CD4-positive, alpha-beta T cell treated with Interleukin-2 at 100 ng/mL for 4 hours (primary cell): Measurements from ENCODE around the gene TPRX2.
A peak's percentile ranks its signal among the peaks of the same experiment; 100 is the strongest.
"Not testable (repeated sequence)": the region's sequence is repeated elsewhere in the genome, so short reads cannot be mapped to it uniquely, and the experiment has no call there.

ENCODE experiments used
- DNase-seq: peaks from one replicate; pipeline ENCODE4 v3.0.0-alpha.2; 2020; ENCODE audit warnings: low spot score

The TPRX2 gene, protein sequence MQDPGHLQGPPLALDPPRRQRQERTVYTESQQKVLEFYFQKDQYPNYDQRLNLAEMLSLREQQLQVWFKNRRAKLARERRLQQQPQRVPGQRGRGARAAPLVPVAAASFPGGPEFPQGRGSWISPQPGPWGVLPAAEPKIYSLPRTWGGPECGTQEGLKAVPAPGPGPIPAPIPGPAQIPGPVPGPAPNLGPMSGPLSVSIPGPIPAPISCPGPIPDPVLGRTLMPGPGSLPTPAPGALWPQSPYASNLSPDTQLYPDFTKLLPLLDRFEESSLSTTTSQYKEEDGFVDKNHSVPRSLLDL

DNA sequence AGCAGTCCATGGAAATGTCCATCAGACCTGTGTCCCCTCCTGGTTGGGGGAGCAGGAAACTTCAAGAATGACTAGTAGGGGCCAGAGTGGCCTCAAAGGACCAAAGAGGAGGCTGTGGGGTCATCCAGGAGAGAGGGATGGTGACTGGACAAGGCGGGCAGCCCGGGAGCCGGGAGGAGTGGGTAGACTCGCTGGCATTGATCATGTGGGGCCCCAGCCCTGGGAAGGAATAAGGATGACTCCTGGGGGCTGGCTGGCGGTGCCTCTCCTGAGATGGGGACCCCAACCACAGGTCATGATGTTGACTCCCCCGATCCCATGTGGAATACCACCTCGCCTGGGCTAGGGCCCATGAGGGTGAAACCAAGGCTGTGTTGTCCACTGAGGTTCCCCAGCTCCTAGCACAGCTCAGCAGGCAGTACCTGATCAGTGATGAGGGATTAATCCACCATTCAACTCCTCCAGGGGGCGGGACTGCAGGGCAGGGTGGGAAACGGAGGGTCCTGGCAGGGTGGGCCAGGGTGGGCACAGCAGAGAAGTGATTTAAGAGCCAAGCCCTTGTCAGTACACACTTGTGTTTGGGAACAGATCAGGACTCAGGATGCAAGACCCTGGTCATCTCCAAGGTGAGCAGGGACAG is at the start of gene TPRX2:
TPRX2 (plus strand) TSS at position 590 of the 640 bp plus-strand sequence; CDS start at position 602, 12 bp downstream.
- DNase-seq, result not testable (repeated sequence)

DNA sequence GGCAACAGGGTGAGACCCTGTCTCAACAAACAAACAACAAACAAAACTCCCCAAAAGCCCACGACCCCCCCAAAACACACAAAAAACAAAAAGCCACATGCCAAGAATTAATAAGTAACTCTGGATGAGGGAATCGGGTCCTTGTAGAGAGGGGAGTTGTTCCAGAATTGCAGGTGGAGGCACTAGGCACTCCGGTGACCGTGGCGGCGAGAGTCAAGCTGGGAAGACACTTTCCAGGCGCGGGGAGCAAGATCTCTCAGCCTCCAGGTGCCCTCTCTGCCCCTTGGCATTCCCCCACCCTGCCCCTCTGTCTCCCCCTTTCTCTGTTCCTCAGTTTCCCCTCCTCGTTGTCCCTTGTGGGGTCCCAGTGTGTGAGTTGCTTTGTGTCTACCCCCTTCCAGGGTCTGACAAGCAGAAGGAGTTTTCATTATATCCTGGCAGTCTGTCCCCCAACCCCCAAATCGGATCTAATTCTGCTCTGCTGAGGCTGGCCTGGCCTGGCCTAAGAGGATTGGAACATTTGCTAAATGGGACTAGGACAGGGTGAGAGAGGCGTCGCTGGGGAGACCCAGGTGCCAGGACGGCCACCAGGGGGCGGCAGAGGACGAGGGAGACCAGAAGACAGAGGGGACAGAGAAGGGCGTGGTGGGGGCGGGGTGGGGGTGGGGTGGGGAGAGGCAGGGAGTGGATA is 45.6 kb upstream of the TPRX2 start:
- DNase-seq, result peak; percentile 61

DNA sequence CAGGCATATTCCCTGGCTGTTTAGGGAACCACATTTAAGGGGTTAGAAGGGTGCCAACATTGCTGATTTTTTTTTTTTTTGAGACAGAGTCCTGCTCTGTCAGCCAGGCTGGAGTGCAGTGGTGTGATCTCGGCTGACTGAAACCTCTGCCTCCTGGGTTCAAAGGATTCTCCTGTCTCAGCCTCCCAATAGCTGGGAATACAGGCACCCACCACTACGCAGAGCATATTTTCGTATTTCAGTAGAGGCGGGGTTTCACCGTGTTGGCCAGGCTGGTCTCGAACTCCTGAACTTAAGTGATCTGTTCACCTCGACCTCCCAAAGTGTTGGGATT is 45.1 kb upstream of the TPRX2 start:
- no peak for DNase-seq

DNA sequence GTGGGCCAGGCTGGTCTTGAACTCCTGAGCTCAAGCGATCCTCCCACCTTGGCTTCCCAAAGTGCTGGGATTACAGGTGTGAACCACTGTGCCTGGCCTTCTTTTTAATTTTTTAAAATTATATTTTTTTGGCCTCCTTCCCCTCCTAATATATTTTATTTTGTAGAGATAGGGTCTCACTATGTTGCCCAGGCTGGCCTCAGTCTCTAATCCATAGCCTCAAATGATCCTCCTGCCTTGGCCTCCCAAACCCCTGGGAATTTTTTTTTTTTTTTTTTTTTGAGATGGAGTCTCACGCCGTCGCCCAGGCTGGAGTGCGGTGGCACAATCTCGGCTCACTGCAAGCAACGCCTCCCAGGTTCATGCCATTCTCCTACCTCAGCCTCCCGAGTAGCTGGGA is 42.8 kb upstream of the TPRX2 start:
- not testable (repeated sequence) for DNase-seq

DNA sequence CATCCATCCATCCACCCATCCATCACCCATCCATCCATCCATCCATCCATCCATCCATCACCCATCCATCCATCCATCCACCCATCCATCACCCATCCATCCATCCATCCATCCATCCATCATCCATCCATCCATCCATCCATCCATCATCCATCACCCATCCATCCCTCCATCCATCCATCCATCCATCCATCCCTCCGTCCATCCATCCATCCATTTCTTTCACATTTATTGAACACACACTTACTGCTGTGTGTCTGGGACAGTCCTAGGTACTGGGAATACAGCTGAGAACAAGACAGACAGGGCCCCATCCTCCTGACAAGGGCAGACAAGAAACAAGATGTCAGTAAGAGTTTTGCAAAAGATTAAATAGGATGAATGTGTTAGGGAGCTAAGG is 40.8 kb upstream of the TPRX2 start:
- not testable (repeated sequence) for DNase-seq

DNA sequence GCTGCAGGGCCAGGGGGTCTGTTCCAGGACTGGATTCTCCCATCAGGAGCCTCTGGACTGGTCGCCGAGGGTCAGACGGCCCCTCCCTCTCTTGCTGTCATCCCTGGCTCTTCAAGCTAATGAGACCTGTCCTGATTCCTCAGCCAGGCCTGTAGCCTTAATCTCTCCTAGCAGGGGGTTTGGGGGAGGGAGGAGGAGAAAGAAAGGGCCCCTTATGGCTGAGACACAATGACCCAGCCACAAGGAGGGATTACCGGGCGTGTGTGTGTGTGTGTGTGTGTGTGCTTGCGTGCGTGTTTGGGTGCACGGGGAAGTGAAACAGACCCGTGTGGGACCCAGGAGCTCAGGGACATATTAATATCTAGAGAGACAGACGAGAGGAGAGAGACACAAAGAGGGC is 39.2 kb upstream of the TPRX2 start:
- no peak for DNase-seq

DNA sequence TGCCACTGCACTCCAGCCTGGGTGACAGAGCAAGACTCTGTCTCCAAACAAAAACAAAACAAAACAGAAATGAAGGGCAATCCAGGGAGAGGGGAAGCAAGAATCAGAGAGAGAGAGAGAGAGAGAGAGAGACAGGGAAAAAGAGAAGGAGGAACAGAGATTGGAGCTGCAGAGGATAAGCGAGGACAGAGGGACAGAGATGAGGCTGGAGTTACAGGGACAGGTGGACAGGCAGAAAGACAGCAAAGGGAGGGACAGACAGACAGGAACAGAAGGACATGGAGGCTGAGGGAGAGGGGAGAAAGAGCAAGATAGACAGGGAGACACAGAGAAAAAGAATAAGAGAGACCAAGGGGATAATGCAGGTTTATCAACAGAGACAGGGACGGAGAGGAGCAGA is 38.6 kb upstream of the TPRX2 start:
- DNase-seq, result no peak

DNA sequence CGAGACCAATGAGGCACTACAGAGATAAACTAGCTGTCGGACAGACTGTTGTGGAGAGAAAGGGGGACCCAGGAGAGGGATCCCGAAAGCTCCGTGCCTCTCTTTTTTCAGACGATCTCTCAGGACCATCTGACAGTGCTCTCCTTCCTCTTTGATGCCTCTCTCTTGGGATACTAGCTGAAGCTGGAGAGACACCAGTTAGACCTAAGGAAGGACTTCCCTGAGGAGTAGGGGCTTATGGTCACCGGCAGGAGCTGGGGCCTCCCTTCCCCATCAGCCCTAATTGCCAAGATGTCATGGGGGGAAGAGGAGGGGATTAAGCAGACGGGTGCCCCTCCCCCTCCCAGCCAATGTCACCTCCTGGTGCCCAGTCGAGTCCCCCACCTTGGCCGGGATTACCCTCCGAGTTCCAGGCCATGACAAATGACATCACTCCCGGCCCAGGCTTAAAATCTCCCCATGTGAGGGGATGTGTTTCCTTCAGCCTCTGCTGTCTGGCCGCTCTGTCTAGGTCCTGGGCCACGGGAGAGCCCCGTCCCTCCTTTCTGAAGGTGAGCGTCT is 37.5 kb upstream of the TPRX2 start, which contains the start of gene CRX:
CRX (plus strand) TSS at position 478 of the 561 bp plus-strand sequence. CDS start 12,507 bp downstream, outside the sequence.
- no peak for DNase-seq

DNA sequence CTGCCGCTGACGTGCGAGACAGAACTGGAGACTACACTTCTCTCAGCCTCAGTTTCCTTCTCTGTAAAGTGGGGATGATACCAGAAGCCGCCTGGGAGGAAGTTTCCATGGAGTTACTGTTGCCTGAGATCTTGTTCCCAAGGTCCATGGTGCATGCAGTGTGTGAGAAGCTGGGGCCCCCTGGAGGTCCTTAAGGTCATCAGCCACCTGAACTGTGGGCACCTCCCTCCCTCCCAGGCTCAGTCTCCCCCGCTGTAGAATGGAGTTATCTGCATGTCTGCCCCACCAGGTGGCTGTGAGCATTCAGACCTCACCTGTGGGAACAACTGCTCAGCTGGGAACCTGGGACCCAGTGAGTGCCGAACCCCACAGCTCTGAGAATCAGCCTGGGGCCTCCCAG is 34.6 kb upstream of the TPRX2 start:
- no peak for DNase-seq

DNA sequence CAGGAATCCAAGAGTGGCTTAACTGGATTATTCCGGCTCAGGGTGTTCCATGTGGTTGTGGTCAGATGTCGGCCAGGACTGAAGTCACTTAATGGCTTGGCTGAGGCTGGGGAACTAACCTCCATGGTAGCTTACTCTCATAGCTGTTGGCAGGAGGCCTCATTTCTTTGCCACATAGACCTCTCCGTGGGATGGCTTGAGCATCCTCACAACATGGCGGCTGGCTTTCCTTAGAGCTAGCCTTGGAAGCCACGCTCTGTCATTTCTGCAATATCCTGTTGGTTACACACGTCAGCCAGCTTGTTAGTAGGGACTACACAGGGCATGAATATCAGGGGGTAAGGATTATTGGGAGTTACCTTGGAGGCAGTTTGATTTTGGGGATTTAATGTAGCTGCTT is 32.2 kb upstream of the TPRX2 start:
- no peak for DNase-seq

DNA sequence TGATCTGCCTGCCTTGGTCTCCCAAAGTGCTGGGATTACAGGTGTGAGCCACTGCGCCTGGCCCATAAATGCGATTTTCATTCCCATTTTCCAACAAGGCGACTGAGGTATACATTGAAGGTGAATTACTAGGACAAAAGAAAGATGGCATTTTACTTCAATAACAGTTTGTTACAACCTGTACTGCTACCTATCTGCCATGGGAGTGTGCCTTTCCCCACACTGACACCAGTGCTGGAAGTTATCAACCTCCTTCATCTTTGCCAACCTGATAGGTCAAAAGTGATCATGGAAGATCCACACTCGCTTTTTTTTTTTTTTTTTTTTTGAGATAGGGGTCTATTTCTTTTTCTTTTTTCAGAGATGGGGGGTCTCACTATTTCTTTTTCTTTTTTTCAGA is 26.3 kb upstream of the TPRX2 start:
- DNase-seq, result no peak

DNA sequence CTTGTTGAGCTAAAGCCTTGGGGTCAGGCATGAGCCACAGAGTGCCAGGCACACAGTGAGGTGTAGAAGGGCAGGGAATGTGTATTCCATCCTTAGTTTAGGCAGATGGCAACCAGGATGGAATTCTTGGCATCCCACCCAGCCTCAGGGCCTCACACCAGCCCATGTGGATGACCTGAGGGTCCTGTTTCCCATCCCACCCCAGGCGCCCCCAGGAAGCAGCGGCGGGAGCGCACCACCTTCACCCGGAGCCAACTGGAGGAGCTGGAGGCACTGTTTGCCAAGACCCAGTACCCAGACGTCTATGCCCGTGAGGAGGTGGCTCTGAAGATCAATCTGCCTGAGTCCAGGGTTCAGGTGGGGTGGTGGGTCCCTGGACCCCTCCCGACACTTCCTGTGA is 23.0 kb upstream of the TPRX2 start:
- DNase-seq, result no peak

DNA sequence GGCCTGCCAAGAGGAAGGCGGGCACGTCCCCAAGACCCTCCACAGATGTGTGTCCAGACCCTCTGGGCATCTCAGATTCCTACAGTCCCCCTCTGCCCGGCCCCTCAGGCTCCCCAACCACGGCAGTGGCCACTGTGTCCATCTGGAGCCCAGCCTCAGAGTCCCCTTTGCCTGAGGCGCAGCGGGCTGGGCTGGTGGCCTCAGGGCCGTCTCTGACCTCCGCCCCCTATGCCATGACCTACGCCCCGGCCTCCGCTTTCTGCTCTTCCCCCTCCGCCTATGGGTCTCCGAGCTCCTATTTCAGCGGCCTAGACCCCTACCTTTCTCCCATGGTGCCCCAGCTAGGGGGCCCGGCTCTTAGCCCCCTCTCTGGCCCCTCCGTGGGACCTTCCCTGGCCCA is 19.6 kb upstream of the TPRX2 start:
- no peak for DNase-seq

DNA sequence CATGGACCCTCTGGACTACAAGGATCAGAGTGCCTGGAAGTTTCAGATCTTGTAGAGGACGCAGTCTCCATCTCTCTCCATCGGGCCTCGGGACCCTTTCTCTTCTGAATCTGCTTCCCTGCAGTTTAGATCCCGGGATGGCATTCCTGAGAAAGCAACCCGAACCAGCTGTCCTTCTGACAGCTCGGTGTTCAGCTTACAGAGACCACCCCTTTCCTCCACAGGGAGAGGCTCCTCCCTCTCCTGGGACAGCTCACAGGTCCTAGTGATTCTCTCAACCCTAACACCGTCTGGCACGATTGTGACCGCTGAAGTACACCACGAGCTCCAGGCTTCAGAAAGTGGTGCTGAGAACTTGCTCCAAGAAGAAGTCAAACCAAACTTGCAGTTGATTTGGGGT is 19.1 kb upstream of the TPRX2 start:
- DNase-seq, result no peak

DNA sequence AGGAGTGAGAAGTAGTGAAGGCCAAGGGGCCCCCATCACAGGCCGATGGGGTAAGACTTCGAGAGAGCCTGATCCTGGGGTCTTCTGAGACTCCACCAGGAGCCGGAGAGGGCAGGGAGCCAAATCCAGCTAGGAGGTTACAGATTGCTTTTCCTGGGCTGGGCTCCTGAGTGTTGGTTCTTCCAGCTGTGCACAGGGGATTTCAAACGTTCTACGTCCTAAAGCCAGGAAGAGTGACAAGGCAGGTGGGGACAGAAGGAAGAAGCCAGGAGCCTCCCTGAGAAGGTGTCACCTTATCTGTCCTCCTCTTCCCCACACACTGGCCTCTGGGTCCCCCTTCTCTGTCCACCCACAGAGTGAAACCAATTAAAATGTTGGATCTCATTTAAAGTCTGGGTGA is 16.1 kb upstream of the TPRX2 start:
- DNase-seq, result no peak

DNA sequence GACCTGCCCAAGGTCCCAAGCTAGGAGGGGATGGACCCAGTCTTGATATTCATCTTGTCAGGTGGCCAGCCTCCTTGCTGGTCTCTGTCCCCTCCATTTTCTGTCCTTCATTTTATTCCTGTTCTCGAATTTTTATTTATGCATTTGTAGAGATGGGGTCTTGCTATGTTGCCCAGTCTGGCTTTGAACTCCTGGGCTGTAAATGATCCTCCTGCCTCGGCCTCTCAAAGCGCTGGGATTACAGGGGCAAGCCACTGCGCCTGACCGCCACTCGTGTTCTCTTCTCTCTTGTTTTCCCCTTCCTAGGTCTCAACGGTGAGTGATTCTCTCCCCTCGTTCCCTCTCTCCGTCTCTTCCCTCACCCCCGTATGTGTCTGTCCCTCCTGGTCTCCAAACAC is 10.6 kb upstream of the TPRX2 start:
- DNase-seq, result no peak

DNA sequence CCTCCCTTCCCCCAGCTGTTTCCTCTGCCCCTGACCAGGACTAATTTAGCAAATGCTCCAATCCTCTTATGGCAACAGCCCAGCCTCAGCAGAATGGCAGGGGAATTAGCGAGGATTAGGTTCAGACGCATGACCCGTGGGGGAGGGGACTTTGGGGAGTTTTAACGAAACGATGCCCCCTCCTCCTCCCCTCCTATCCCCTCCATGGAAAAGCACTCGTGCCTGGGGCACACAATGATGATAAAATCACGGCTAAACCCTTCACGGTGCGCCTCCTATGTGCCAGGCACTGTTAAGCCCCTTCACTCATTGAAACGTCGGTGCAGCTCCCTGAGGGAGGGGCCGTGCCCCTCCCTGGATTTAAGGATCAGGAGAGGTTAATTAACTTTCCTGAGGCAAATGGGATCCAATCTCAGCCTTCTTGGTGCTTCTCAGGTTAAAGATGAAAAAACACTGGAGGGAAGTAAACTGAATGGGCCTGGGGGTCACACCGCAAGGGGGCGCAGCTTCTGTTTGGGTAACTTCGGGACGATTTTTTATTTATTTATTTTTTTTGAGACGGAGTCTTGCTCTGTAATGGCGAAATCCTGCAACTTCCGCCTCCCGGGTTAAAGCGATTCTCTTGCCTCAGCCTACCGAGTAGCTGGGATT is 10.1 kb upstream of the TPRX2 start:
- peak; percentile 3 for DNase-seq

DNA sequence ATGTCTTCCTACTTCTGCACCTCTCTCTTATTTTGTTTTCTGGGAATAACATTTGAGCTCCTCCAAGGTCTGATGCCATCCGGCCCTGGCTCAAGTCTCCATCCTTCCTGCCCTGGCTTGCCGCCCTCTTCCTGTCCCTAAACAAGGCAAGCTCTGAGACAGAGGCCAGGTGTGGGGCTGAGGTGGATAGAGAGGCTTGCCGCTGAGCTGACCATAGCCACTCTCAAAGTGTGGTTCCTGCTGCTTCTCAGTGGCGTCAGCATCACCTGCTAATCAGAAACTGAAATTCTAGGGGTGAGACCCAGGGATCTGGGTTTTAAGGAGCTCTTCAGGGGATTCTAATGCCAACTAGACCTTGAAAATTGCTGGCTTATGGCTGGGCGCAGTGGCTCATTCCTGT is 6.0 kb upstream of the TPRX2 start:
- no peak for DNase-seq

DNA sequence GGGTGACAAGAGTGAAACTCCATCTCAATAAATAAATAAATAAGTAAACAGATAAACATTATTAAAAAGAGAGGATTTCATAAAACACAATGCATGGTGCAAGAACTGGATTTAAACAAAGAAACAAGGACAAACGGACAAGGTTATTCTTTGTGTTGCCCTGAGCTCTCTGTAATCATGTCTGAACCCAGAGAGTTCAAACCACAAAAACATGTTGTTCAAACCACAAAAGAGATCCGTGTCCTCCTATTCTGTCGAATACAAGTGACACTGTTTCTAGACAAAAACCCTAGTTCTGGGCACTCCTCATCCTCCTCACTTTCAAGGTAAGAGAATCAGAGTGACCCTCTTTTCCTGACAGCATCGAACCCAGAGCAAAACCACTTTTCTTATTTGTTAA is 4.6 kb upstream of the TPRX2 start:
- no peak for DNase-seq

DNA sequence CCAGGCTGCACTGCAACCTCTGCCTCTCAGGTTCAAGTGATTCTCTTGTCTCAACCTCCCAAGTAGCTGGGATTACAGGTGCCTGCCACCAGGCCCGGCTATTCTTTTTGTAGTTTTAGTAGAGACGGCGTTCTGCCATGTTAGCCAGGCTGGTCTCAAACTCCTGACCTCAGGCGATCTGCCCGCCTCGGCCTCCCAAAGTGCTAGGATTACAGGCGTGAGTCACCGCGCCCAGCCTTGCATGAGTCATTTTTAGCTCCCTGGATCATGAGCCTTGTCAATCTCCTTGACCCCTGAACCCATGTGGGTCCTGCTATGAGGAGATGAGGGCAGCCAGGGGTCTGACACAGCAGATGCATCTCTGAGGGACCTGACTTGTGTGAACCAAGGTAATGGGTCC is 804 bp upstream of the TPRX2 start:
- DNase-seq, result not testable (repeated sequence)

DNA sequence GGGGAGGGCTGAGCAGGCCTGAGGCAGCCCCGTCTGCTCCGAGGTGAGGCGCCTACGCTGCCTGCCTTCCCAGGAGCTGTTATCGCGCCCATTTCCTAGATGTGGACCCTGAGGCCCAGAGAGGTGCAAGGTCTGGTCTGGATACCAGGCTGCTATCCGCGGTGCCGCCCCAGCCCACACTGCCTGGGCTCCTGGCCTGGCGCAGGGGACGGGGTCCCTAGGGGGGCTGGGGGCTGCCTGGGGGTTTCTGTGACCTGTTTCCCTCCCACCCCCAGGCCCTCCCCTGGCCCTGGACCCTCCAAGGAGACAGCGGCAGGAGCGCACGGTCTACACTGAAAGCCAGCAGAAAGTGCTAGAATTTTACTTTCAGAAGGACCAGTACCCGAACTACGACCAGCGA is 803 bp downstream of the TPRX2 start:
- DNase-seq, result not testable (repeated sequence)

DNA sequence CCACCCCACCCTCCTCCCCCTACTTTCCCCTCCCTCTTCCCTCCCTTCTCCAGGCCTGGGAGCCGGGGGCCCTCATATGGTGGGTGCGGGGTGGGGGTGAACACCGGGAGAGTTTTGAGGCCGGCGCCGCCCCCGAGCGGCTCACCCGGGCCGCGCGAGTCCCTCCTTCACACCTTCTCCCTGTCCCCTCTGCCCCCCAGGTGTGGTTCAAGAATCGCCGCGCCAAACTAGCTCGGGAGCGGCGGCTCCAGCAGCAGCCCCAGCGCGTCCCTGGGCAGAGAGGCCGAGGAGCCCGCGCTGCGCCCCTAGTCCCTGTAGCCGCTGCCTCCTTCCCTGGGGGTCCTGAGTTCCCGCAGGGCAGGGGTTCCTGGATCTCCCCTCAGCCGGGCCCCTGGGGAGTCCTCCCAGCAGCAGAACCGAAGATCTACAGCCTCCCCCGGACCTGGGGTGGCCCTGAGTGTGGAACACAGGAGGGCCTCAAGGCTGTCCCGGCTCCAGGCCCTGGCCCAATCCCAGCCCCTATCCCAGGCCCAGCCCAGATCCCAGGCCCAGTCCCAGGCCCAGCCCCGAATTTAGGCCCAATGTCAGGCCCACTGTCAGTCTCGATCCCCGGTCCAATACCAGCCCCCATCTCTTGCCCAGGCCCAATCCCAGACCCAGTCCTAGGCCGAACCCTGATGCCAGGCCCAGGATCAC is 1.7 kb downstream of the TPRX2 start:
- no peak for DNase-seq
